ENCODE data around the gene SH3BGRL2.
"Not testable (repeated sequence)": the region's sequence is repeated elsewhere in the genome, so short reads cannot be mapped to it uniquely, and the experiment has no call there.

Gene SH3BGRL2

GRCh38 chr6:79704200-79704599 lies 73.1 kb downstream of the SH3BGRL2 start:
- no peak for DNase-seq

GRCh38 chr6:79705456-79705995 lies 74.4 kb downstream of the SH3BGRL2 start:
- DNase-seq = no peak

DNA sequence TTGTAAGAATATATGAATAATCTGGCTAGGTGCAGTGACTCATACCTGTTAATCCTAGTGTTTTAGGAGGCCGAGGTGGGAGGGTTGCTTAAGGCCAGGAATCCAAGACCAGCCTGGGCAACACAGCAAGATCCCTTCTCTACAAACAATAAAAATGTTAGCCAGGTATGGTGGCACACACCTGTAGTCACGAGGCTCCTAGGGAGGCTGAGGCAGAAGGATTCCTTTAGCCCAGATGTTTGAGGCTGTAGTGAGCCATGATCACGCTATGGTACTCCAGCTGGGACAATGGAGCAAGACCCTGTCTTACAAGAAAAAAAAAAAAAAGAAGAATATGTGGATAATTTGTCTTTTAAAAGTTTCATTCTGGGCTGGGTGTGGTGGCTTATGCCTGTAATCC lies 75.4 kb downstream of the SH3BGRL2 start:
- no peak for DNase-seq

DNA sequence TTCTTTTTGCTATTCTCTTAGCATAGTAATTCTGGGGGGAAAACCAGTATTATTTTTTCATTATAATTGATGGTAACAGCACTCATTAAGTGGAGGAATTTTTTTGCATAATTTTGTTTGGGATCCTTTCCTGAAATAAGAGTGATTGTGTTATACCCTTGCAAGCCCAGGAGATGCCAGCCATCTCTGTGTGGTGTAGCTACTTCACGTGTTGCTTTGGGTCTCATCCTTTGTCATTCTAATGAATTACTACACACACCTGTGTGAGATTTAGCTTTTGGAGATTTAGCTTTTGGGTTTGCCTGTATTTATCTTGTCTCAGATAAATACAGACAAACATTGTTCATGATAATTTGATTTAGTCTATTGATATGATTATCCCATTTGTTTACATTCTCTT lies 76.5 kb downstream of the SH3BGRL2 start:
- DNase-seq = no peak

DNA sequence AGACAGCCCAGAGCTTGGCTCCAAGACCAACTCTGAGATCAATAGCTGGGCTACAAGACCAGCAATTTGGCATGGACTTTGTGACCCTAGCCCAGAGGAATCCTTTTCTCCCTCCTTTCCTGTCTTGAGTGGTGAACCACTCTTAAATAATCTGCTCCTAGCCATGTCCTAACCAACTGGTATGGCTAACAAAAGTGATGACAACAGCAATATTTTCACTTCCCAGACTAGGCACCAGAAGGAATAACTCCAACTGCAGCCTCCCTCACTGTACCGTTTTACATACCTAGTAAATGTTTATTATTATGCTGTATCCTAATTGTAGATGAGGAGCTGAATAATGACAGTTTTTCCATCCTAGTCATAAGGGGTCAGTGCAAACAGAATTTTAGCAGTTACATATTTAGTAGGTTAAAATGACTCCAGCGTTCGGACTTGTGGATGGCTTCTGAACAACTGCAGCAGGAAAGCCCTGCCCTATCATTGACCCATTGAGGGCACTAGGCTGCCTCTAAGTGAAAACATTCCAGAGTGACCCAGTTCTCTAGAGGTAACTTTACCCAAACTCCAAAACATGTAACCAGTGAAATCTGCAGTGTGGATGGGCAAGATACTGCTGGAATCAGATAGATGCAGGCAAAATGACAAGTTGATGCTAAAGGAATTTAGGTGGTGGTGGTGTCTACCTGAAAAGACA lies 77.1 kb downstream of the SH3BGRL2 start:
- DNase-seq = no peak

- no peak for DNase-seq
Measured at GRCh38 chr6:79710127-79710526, 79.0 kb downstream of the SH3BGRL2 start.

GRCh38 chr6:79711167-79711566 lies 80.0 kb downstream of the SH3BGRL2 start:
- DNase-seq = no peak

- no peak for DNase-seq
Measured at GRCh38 chr6:79712144-79712543, 81.0 kb downstream of the SH3BGRL2 start.

DNA sequence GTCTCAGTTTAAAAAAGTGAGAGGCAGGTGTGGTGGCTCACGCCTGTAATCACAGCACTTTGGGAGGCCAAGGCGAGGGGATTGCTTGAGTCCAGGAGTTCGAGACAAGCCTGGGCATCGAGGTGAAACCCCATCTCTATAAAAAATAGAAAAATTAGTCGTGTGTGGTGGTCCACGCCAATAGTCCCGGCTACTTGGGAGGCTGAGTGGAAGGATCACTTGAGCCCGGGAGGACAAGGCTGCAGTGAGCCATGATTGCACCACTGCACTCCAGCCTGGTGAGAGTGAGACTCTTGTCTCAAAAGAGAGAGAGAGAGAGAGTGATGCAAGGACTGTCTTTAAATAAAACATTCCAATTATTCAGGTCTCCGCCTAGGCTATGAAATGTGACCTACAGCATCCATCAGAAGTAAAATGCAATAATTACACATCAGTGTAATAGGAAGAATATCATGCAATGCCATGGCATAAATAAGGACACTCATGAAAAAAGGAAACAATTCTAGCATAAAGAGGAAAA lies 81.5 kb downstream of the SH3BGRL2 start:
- DNase-seq = no peak

- no peak for DNase-seq
Measured at GRCh38 chr6:79713701-79714322, 82.7 kb downstream of the SH3BGRL2 start.

GRCh38 chr6:79717989-79718388 lies 86.9 kb downstream of the SH3BGRL2 start:
- no peak for DNase-seq

GRCh38 chr6:79718509-79719247 lies 87.5 kb downstream of the SH3BGRL2 start:
- no peak for DNase-seq

DNA sequence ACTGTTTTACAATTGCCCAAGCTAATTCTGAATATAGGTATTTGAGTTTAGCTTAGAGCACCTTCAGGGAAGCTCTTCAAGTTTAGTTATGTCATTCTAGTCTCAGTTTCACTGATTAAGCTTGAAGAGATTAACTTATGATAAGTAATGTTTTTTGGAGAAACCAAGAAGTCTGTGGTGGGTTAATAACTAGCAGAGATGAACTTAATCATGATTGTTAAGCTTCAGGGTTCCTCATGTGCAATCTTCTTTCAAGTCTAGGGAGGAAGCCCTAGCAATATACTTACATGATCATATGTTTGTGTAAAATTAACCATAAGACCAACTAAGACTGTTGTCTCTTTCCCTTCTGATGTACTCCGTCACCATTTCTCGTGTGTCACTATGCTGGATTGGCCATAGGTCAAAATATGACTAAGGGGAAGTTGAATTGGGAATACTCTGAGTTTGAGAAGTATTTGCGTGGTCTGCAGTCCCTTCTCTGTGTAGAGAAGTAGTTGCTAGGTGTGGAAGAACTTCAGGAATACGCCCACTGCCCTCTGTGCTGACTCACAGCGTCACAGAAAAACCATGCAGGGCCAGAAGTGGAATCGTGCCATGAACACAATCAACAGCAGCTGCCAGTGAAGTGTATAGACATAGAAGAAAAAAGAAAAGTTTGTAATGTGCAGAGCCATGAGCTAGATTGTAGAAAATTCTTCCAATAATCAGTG lies 88.3 kb downstream of the SH3BGRL2 start:
- no peak for DNase-seq

GRCh38 chr6:79724816-79725215 lies 93.7 kb downstream of the SH3BGRL2 start:
- DNase-seq = no peak

GRCh38 chr6:79731471-79731870 lies 100.3 kb downstream of the SH3BGRL2 start:
- no peak for DNase-seq

- DNase-seq = no peak
Measured at GRCh38 chr6:79733388-79733787, 102.3 kb downstream of the SH3BGRL2 start.

DNA sequence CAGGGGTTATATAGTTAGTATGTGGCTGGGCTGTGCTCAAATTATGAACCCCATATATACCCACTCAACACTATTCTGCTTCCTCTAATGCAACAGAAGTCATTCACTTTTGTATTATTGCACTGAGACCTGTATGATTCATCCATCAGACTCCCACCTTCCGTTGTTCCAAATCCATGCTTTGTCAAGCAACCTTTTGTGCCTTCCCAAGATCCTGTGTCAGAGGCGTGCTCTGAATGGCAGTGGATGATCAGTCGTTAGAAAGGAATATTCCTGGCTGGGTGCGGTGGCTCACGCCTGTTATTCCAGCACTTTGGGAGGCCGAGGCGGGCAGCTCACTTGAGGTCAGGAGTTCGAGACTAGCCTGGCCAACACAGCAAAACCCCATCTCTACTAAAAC lies 103.2 kb downstream of the SH3BGRL2 start:
- no peak for DNase-seq

GRCh38 chr6:79735183-79735582 lies 104.1 kb downstream of the SH3BGRL2 start:
- DNase-seq = no peak

DNA sequence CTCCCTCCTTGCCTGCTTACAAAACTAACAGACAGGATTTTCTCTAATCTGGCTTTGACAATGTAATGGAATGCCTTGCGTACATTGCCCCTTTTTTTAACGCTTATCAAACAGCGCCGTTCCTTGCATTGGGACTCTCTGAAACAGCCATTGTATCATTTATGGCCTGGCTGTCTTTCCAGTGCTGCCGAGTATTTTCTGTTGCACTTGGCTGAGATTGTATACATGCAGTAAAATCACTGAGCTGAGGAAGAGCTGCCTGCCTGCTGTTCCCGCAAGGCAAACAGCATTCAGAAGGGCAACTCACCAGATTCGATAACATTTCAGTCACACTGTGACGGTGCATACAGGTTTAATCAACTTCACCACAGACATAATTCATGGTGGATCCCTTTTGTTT lies 106.0 kb downstream of the SH3BGRL2 start:
- DNase-seq = no peak

DNA sequence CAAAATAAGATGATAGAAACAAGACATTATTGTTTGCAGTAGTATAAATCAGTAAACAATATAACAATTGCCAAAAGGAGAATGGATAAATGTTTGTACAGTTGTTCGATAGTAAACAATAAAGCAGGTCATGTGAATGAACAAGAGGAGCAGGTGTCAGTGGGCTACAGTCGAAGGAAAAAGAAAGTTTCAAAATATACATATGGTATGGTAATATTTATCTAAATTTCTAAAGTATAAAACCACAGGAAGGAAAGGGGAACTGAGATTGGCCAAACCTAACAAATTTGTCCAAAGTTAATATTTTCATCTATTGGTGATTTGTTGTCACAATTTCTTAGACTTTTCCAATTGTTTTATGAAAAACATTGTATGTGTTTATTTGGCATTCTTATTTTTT lies 110.9 kb downstream of the SH3BGRL2 start:
- DNase-seq = no peak

DNA sequence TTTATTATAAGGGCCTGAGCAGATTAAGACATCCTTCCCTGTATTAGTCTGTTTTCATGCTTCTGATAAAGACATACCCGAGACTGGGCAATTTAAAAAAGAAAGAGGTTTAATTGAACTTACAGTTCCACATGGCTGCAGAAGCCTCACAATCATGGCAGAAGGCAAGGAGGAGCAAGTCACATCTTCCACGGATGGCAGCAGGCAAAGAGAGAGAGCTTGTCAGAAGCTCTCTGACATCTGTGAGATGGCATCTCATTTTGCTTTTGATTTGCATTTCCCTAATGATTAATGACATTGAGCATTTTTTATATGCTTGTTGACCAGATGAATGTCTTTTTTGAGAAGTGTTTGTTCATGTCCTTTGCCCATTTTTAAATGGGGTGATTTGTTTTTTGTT lies 114.2 kb downstream of the SH3BGRL2 start:
- not testable (repeated sequence) for DNase-seq

DNA sequence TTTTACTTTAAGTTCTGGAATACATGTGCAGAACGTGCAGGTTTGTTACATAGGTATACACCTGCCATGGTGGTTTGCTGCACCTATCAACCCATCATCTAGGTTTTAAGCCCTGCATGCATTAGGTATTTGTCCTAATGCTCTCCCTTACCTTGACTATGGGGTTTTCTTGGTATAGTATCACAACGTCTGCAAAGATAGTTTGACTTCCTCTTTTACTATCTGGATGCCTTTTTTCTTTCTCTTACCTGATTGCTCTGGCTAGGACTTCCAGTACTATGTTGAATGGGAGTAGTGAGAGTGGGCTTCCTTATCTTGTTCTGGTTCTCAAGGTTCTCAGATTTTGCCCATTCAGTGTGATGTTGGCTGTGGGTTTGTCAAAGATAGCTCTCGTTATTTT lies 115.2 kb downstream of the SH3BGRL2 start:
- DNase-seq = not testable (repeated sequence)

DNA sequence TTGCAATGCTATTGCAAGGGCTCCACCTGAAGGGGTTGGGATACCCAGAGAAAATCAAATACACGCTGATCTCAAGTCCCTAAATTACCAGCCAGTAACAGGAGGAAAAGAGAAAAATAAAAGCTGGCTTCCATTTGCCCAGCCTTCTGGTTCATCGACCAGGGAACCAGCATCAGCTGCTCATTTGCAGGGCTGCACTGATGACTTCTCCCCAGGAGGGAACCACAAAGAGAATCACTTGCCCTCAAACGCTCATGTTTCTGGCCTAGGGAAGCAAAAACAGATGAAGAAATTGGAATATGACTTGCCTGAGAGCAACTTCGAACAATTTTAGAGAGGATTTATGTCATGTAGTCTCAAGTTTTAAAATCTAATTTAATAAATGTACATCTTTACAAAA lies 119.7 kb downstream of the SH3BGRL2 start:
- DNase-seq = no peak
